ENCODE results near the gene EEF1AKMT2. TPM values are rescaled to one million over a fixed set of nuclear protein-coding genes. Genes with fewer than 3 reads are reported as not detected.
A peak's percentile ranks its signal among the peaks of the same experiment; 100 is the strongest.

Gene EEF1AKMT2
- total and polyA plus RNA-seq, 2 of the 13 experiments (the other 11 are each of a cell fraction or from before 2014, with no cell fraction given) = 11.3 to 19.3 TPM

DNA sequence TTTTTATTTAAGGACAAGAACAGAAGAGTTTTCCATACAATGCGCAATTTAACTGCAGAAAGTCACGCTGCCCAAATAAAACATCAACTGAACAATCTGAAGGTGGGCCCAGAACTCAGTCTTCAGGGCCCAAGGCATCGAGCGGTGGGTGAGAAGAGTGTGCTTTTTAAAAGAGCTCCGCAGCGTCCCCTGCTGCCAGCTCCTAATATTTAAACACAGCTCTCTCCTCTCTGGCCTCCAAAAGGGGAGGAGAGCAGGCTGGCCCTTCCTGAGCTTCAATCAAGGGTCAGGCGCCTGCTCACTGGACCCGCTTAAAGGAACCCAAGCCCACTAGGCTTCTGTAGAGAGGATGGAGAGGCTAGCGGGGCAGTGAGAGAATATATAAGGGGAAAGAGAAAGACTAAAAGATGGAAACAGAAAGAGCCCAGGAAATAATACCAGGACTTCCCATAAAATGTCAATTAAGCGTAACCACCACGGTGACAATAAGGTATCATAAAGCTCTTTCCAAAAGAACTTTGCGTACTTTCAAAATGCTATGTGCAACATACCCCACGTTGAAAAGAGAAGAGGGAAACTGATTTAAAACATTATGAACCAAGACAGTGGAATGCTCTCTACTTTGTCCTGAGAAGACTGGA, 50.3 kb downstream of the EEF1AKMT2 start:
- Histone ChIP-seq H3K27ac (ENCODE audit: extremely low read length, insufficient read depth, low read length) (peak overlapping the region; percentile 70), H3K4me2 (ENCODE audit: low read depth, low read length) (peak overlapping the region; percentile 82), H3K27me3 (ENCODE audit: control insufficient read depth in 1 of 2, insufficient read depth in 2 of 2, low read length in 2 of 2) (no peaks in the 10 kb centered on the region; a peak in 1 of 5 replicates), H3K36me3 (replicated peaks in 1 of 2; ENCODE audit: control insufficient read depth in 1 of 2, insufficient read depth in 2 of 2, low read length in 2 of 2) (no peaks in the 10 kb centered on the region), H3K9me3 (ENCODE audit: low read length) (no peaks in the 10 kb centered on the region), H2AFZ (ENCODE audit: low read length) (no peak overlapping the region), H3K79me2 (ENCODE audit: insufficient read depth, low read length) (peaks cover 47% of the 10 kb centered on the region), H4K20me1 (ENCODE audit: insufficient read depth, low read length) (peaks cover 8% of the 10 kb centered on the region; the same call in 1 of the 2 replicates), H3K4me3 (replicated peaks in 1 of 3; ENCODE audit: insufficient read depth in 1 of 3, low read depth in 2 of 3, low read length in 3 of 3) (peak overlapping the region; percentile 44 to 87 (median 62)), H3K4me1 (ENCODE audit: insufficient read depth, low read length) (peaks cover 77% of the 10 kb centered on the region), H3K9ac (ENCODE audit: insufficient read depth, low read depth, low read length) (peak overlapping the region; percentile 56; the same call in 1 of the 2 replicates)
- peak; percentile 79 for FAIRE-seq
- BruUV-seq (replicated peaks) = no TSS peak
- DNase-seq (ENCODE audit: low spot score) = peak; percentile 80
- intact Hi-C loops (cut with micrococcal nuclease; ENCODE audit: unreplicated experiment) (loop anchor here (1.0 to 5.0 kb wide), 3 partner anchors 51 to 134 kb away; partner anchors contain the start of gene EEF1AKMT2), in situ Hi-C loops (cut with HindIII; ENCODE audit: extremely low pct_ligation_motif_present, low pct_unique_long_range_greater_than_20kb) (loop anchor here (5.0 kb wide), 1 partner anchor 204 kb away; no protein-coding TSS in a partner anchor)
- ChIA-PET POLR2A (interaction anchor here (0.7 to 2.0 kb wide), 8 partner anchors 33 to 322 kb away, joined by 3 to 8 read pairs (median 4); partner anchors contain the start of genes ABRAXAS2, EEF1AKMT2 and OAT), CTCF (ENCODE audit: low intra/inter-chr PET ratio, low total read pairs) (interaction anchor here (0.6 to 2.0 kb wide), 4 partner anchors 109 to 279 kb away, joined by 3 to 10 read pairs (median 5); no protein-coding TSS in a partner anchor)
- WGBS (ENCODE audit: low lambda C conversion rate) = 21% methylated on average over 13 of the region's 13 CpGs
- peak; percentile 67 for ATAC-seq
- TF ChIP-seq STAG1 (CRISPR knock-in tag; IDR thresholded peaks at IDR 0.05) (peak; percentile 69), PPARG (CRISPR knock-in tag; conservative IDR thresholded peaks at IDR 0.05) (peak; percentile 35; the same call in 1 of the 2 replicates), FOXC1 (CRISPR knock-in tag; IDR thresholded peaks at IDR 0.05; ENCODE audit: borderline replicate concordance) (no peak), BCL6 (CRISPR knock-in tag; IDR thresholded peaks at IDR 0.05) (0 out of 2 replicates have a peak, but pooled peaks have one; percentile 20), ZFX (CRISPR knock-in tag; IDR thresholded peaks at IDR 0.05; ENCODE audit: low read depth) (peak; percentile 32; the same call in 1 of the 2 replicates), KLF16 (CRISPR knock-in tag; IDR thresholded peaks at IDR 0.05) (peak in 1 of 2 experiments; percentile 23; a peak in 1 of 4 replicates), PRPF4 (IDR thresholded peaks at IDR 0.05; ENCODE audit: low read depth, low read length, poor library complexity, severe bottlenecking) (no peak), MTF2 (CRISPR knock-in tag; IDR thresholded peaks at IDR 0.05; ENCODE audit: borderline replicate concordance) (0 out of 2 replicates have a peak, but pooled peaks have one; percentile 38), ZNF850 (CRISPR knock-in tag; conservative IDR thresholded peaks at IDR 0.05) (no peak), DZIP1 (CRISPR knock-in tag; IDR thresholded peaks at IDR 0.05) (no peak), MIXL1 (CRISPR knock-in tag; IDR thresholded peaks at IDR 0.05) (0 out of 2 replicates have a peak, but pooled peaks have one; percentile 28), ERF (CRISPR knock-in tag; IDR thresholded peaks at IDR 0.05) (peak; percentile 25; the same call in 1 of the 2 replicates), WIZ (CRISPR knock-in tag; IDR thresholded peaks at IDR 0.05) (no peak), ZNF232 (CRISPR knock-in tag; IDR thresholded peaks at IDR 0.05; ENCODE audit: borderline replicate concordance) (no peak), GATAD2A (CRISPR knock-in tag; IDR thresholded peaks at IDR 0.05) (peak; percentile 35; the same call in 1 of the 2 replicates), KAT8 (CRISPR knock-in tag; IDR thresholded peaks at IDR 0.05) (0 out of 2 replicates have a peak, but pooled peaks have one; percentile 39), EP300 (IDR thresholded peaks at IDR 0.05; ENCODE audit: low read depth in 2 of 2, low read length in 2 of 2) (no peak), EP300 (CRISPR knock-in tag; IDR thresholded peaks at IDR 0.05; ENCODE audit: borderline replicate concordance) (no peak), SALL1 (CRISPR knock-in tag; IDR thresholded peaks at IDR 0.05) (0 out of 2 replicates have a peak, but pooled peaks have one; percentile 25)
- TF ChIP-seq, protein P1, sequence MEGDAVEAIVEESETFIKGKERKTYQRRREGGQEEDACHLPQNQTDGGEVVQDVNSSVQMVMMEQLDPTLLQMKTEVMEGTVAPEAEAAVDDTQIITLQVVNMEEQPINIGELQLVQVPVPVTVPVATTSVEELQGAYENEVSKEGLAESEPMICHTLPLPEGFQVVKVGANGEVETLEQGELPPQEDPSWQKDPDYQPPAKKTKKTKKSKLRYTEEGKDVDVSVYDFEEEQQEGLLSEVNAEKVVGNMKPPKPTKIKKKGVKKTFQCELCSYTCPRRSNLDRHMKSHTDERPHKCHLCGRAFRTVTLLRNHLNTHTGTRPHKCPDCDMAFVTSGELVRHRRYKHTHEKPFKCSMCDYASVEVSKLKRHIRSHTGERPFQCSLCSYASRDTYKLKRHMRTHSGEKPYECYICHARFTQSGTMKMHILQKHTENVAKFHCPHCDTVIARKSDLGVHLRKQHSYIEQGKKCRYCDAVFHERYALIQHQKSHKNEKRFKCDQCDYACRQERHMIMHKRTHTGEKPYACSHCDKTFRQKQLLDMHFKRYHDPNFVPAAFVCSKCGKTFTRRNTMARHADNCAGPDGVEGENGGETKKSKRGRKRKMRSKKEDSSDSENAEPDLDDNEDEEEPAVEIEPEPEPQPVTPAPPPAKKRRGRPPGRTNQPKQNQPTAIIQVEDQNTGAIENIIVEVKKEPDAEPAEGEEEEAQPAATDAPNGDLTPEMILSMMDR (CRISPR knock-in tag; IDR thresholded peaks at IDR 0.05) = peak; percentile 86
